NT2/D1 (cell line): Measurements from ENCODE around the gene PSMD1.

Source experiments
- SUZ12 ChIP-seq: IDR thresholded peaks from 2 replicates; pipeline ENCODE4 v1.6.1; 2011; ENCODE audit not compliant: insufficient read length, insufficient read depth; ENCODE audit errors: extremely low read depth
- ZNF274 ChIP-seq: IDR thresholded peaks from 2 replicates; pipeline ENCODE4 v1.6.1; 2011; ENCODE audit warnings: mild to moderate bottlenecking, low read depth, low read length

GRCh38 chr2:231126123-231126522, 69.5 kb downstream of the PSMD1 start:
- TF ChIP-seq SUZ12 = no peak
- no peak for TF ChIP-seq ZNF274
